Glutamatergic neuron (in vitro differentiated cells): Measurements from ENCODE around the gene PRKG1. TPM values are rescaled to one million over a fixed set of nuclear protein-coding genes. Genes with fewer than 3 reads are reported as not detected.

Experiments
- DNase-seq: peaks from one replicate; pipeline ENCODE4 v3.0.0; 2022
- H3K27ac Mint-ChIP-seq: one replicate; pipeline ENCODE4 v1.8.0; 2020; ENCODE audit warnings: mild to moderate bottlenecking, mixed read lengths, inconsistent platforms; ENCODE audit not compliant: unreplicated experiment
- H3K27me3 Mint-ChIP-seq: one replicate; pipeline ENCODE4 v1.8.0; 2020; ENCODE audit warnings: mild to moderate bottlenecking, moderate library complexity, mixed read lengths, inconsistent platforms; ENCODE audit not compliant: unreplicated experiment
- H3K36me3 Mint-ChIP-seq: one replicate; pipeline ENCODE4 v1.8.0; 2020; ENCODE audit warnings: mild to moderate bottlenecking, mixed read lengths, inconsistent platforms; ENCODE audit not compliant: unreplicated experiment
- H3K4me1 Mint-ChIP-seq: one replicate; pipeline ENCODE4 v1.8.0; 2020; ENCODE audit warnings: mild to moderate bottlenecking, low read depth, mixed read lengths, inconsistent platforms; ENCODE audit not compliant: unreplicated experiment
- H3K4me3 Mint-ChIP-seq: one replicate; pipeline ENCODE4 v1.8.0; 2020; ENCODE audit warnings: mild to moderate bottlenecking, mixed read lengths, inconsistent platforms; ENCODE audit not compliant: unreplicated experiment
- H3K9me3 Mint-ChIP-seq: one replicate; pipeline ENCODE4 v1.8.0; 2020; ENCODE audit warnings: mild to moderate bottlenecking, moderate library complexity, mixed read lengths, inconsistent platforms; ENCODE audit not compliant: unreplicated experiment
- total RNA-seq: library from RNA; stranded (reverse); fragmentation: NEBNext Ultra II Directional; extraction: Animal tissue kit (Norgen Biotek cat#: 25700); gene quantifications from one replicate; pipeline ENCODE4 v1.2.1, GENCODE V29; 2021; ENCODE audit not compliant: unreplicated experiment
- TF ChIP-seq, protein P1 (sequence below): fragments of 200-600 bp; sonication (generic); IDR thresholded peaks from one replicate; pipeline ENCODE4 v1.5.0; 2021; ENCODE audit not compliant: partially characterized antibody, unreplicated experiment

Gene PRKG1
- total RNA-seq, 1 donor from 2014 or later: 52.7 TPM

DNA sequence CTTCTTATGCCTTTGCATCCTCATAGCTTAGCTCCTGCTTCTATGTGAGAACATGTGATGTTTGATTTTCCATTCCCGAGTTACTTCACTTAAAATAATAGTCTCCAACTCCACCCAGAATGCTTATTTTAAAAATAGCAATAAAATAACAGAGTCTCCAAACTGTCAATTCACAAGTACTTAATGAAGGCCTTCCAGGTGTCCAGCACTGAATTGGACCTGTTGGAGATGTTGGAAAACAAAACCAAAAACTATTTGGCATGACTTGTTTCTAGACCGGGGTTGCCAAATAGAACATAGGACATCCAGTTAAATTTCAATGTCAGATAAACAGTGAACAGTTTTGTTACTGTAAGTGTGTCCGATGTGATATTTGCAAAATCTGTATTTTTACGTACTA lies 1031.7 kb downstream of the PRKG1 start:
- H3K36me3 Mint-ChIP-seq: no peaks in the 10 kb centered on the region
- no peaks in the 10 kb centered on the region for H3K27me3 Mint-ChIP-seq
- DNase-seq: no peak
- H3K4me3 Mint-ChIP-seq: no peak overlapping the region
- H3K27ac Mint-ChIP-seq: no peak overlapping the region
- TF ChIP-seq, protein P1, sequence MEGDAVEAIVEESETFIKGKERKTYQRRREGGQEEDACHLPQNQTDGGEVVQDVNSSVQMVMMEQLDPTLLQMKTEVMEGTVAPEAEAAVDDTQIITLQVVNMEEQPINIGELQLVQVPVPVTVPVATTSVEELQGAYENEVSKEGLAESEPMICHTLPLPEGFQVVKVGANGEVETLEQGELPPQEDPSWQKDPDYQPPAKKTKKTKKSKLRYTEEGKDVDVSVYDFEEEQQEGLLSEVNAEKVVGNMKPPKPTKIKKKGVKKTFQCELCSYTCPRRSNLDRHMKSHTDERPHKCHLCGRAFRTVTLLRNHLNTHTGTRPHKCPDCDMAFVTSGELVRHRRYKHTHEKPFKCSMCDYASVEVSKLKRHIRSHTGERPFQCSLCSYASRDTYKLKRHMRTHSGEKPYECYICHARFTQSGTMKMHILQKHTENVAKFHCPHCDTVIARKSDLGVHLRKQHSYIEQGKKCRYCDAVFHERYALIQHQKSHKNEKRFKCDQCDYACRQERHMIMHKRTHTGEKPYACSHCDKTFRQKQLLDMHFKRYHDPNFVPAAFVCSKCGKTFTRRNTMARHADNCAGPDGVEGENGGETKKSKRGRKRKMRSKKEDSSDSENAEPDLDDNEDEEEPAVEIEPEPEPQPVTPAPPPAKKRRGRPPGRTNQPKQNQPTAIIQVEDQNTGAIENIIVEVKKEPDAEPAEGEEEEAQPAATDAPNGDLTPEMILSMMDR: no peak
- H3K9me3 Mint-ChIP-seq: no peaks in the 10 kb centered on the region
- peaks cover 30% of the 10 kb centered on the region for H3K4me1 Mint-ChIP-seq

DNA sequence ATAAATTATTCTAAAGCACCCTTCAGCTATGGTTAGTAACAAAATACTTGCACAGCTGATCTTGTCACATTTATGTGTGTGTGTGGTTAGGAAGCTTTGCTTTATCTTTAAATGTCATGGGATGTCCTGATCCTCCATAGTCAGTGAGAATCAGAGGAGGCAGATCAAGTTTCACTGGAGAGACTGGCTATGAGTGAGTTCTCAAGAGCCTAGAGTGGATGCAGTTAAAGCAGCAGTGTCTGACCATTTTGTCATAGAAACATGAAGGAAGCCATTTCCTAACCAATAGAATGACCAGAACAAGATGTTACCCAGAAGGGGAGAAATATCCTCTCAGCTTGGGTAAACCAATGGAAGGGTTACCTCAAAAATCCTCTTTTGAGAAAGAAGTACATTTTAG lies 1032.6 kb downstream of the PRKG1 start:
- Mint-ChIP-seq H3K27ac (peak overlapping the region; percentile 46), H3K4me3 (no peak overlapping the region), H3K9me3 (no peaks in the 10 kb centered on the region), H3K4me1 (peaks cover 22% of the 10 kb centered on the region), H3K27me3 (no peaks in the 10 kb centered on the region), H3K36me3 (no peaks in the 10 kb centered on the region)
- TF ChIP-seq, protein P1: no peak
- no peak for DNase-seq

DNA sequence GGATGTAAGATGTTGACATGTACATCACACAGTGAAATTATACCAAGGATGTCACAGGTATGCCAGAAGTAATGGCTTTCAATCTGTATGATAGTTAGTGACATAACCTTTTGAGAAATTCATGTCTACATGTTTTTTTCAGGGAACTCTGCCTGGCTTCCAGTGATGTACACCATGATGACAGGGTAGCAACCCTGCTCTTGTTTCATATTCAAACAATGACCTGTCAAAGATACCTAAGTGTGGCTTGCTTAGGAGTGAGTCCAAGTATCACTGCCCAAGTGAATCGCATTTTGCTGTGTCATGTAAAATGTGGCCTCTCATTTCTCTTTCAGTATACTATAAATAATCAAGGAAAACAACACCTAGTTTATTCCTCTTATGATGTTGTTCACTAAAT lies 1033.9 kb downstream of the PRKG1 start:
- TF ChIP-seq, protein P1: no peak
- no peak for DNase-seq
- Mint-ChIP-seq H3K4me1 (peaks cover 17% of the 10 kb centered on the region), H3K4me3 (no peak overlapping the region), H3K9me3 (no peaks in the 10 kb centered on the region), H3K36me3 (no peaks in the 10 kb centered on the region), H3K27ac (no peak overlapping the region), H3K27me3 (no peaks in the 10 kb centered on the region)

DNA sequence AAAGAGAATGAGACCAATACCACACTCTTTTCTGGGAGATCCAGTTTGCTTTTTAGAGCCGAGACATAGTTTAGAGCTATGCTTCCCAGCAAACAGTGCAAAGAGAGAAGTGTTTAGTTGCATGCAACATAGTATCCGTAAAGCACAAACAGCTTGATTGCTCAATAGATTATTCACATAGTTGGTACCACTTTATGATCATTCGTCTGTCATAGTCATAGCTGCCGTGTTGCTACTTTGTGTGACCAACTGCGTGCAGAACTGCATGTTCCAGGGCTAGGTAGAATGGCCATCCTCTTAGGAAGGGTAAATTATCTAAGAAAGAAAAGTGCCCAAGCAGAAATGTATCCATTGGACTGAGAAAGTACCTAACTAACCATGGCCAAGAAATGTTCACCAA lies 1036.3 kb downstream of the PRKG1 start:
- Mint-ChIP-seq H3K9me3 (peaks cover 1% of the 10 kb centered on the region), H3K4me3 (no peak overlapping the region), H3K27ac (no peak overlapping the region), H3K27me3 (no peaks in the 10 kb centered on the region), H3K36me3 (no peaks in the 10 kb centered on the region), H3K4me1 (peaks cover 17% of the 10 kb centered on the region)
- DNase-seq: no peak
- TF ChIP-seq, protein P1: no peak

DNA sequence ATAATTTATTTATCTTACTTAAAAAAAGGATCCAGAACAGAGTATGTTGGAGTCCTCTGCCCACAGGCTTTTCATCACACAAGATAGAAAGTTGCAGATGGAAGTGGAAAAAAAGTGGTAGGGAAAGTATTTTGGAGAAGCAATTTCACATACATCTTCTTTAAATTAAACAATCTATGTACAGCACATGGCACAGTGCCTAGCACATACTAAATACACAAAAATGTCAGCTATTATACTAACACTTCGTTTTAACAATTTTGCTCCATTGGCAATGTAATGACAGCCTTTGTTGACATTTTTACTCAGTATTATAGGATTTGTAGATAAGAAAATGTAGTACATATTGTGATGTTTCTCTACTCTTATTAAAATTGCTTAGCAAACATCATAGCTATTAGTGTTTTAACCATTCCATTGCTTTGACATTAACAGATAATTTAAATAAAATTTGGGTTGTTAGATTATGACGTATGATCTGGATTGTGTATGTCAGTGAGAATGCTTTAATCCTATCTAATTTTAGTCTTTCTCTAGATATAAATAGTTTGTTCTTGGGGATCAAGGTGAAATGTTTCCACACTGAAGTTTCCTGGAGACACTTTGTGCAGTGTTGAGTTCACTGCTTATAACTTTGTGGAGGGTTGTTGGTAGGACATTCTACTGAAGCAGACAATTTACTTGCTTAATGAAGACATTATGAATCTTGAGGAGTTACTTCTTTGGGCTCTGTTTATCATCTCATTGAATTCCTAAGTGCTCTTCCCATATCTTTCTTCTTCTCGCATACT lies 1037.0 kb downstream of the PRKG1 start:
- Mint-ChIP-seq H3K9me3 (peaks cover 1% of the 10 kb centered on the region), H3K27me3 (no peaks in the 10 kb centered on the region), H3K36me3 (no peaks in the 10 kb centered on the region), H3K4me1 (peaks cover 10% of the 10 kb centered on the region), H3K4me3 (no peak overlapping the region), H3K27ac (no peak overlapping the region)
- TF ChIP-seq, protein P1: no peak
- no peak for DNase-seq
